Measurements from ENCODE around the gene LILRB2. TPM values are rescaled to one million over a fixed set of nuclear protein-coding genes. Genes with fewer than 3 reads are reported as not detected.
"Not testable (repeated sequence)": the region's sequence is repeated elsewhere in the genome, so short reads cannot be mapped to it uniquely, and the experiment has no call there.

LILRB2 gene
- not detected in 2 replicates for total RNA-seq (2014; rRNA removed; shearing (Covaris generic))
- polyA plus RNA-seq (2015; cell fraction: cytosol; rRNA removed): not detected in 2 replicates
- polyA plus RNA-seq (2015; cell fraction: nucleus; rRNA removed): not detected in 2 replicates

DNA sequence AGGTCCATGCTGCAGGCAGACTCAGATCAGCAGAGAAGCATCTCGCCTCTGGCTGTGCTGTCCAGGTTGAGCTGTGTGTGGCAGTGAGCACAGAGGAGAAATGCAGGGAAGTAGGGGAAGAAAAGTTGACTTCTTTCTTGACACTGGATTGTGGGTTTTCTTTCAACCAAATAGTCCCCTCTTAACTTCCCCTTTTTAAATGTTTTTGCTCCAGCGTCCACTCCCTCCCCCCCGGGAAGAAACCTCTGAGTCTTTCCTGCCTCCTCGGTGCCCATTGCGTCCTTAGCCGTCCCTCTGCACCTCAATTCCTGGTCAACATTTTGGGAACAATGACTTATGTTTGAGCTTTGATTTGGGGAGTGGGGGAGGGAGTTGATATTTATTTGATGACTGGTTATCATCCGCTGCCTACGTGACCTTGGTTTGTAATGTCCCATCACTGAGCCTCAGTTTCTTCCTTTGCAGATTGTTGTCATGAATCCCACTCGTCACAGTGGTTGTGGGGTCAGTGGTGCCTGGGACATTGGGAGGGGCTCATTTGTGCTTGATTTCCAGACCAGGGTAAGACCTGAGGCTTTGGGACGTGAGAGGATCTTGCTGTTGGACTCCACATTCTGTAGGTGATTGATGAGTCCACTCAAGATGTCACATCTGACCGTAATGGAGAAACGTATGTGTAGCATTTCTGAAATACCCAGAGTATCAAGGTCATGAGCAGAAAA lies at the start of gene LILRB2:
TSS of gene LILRB2 (minus strand) at position 104 of the 722 bp plus-strand sequence. CDS start 614 bp downstream, outside the sequence.
- DNase-seq (ENCODE audit: low read depth): no peak

DNA sequence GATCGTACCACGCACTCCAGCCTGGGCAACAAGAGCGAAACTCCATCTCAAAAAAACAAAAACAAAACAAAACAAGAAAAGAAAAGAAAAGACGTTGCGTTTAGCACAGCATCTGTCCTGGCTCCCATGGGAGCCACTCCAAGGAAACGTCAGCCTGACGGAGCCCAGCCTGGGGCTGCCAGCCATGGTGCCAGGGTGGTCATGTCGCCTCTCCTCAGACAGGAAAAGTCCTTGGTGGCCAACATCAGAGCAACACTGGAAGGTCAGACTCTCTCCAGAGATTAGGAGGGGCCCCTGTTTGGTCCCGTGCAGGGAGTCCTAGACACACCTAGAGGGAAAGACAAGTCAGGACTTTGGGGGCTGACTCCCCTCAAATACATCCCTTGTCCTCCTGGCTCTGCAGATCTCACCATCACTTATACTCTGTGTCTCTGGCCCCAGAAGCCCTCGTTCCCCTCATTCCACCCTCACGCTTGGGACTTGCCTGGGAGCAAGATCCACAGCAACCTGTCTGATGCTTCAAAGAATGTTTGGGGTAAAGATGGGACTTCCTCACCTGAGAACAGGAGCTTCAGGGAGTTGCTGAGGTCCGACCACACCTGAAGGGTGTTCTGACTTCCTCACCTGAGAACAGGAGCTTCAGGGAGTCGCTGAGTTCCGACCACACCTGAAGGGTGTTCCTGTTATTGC lies 48.7 kb upstream of the LILRB2 start:
- no peak for DNase-seq (ENCODE audit: low read depth)

DNA sequence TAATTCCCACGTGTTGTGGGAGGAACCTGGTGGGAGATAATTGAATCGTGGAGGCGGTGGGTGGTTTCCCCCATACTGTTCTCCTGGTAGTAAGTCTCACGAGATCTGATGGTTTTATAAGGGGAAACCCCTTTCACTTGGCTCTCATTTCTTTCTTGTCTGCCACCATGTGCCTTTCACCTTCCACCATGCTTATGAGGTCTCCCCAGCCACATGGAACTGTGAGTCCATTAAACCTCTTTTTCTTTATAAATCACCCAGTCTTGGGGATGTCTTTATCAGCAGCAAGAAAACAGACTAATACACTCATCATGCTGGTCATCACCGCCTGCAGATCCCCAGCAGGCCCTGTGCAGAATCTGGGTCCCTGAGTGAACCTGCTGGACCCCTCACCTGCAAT lies 47.9 kb upstream of the LILRB2 start:
- not testable (repeated sequence) for DNase-seq (ENCODE audit: low read depth)

DNA sequence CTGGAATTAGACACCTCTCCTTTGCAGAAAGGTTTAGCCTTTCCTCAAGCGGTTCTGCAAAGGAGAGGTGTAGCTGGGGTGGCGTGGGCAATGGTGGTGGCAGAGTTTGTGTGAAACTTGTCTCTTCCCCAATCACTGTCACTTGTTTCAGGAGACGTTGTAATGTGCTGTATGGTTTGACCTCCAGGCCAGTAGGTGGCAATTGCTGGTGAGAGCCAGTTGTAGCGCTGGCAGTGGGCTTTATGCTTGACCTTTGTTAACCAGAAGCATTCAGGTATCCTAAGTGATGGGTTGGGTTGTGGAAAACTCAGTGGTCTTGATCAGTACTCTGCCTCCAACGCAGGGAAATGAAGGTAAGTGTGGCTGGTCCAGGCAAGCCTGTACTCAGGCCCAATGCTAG lies 44.7 kb upstream of the LILRB2 start:
- no peak for DNase-seq (ENCODE audit: low read depth)

DNA sequence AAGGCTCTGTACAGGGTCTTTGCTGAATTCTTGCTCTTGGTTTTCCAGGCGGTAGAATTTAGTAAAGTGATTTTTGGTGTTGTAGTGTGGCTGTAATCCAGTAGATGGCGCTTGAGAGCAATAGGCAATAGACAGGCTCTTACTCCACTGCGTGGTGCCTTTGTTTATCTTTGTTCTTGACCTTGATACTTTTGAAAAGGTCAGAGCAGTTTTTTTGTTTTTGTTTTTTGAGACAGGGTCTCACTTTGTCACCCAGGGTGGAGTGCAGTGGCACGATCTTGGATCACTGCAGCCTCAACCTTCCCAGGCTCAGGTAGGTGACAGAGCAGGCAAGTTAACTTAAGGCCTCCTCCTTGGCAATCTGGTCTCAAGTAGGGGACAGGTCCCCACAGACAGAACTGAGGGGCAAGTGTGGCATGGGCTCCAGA lies 44.3 kb upstream of the LILRB2 start:
- DNase-seq (ENCODE audit: low read depth): peak; percentile 20

DNA sequence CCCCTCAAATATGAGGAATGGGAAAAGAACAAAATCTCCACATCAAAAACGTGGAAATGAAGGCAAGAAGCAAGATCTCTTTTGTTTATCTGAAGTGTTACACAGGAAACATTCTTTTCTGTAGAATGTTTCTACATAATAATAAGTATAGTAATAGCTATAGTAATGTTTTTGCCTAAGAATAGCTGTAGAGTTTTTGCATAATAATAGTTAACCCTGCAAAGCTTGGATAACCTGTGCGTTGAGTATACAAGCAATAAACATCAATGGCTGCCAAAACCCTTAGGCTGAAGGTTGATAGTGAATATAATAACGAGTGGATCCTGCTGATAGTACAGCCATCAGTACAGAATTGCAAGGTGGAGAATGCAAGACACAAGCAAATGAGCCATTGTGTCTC lies 43.2 kb upstream of the LILRB2 start:
- no peak for DNase-seq (ENCODE audit: low read depth)

DNA sequence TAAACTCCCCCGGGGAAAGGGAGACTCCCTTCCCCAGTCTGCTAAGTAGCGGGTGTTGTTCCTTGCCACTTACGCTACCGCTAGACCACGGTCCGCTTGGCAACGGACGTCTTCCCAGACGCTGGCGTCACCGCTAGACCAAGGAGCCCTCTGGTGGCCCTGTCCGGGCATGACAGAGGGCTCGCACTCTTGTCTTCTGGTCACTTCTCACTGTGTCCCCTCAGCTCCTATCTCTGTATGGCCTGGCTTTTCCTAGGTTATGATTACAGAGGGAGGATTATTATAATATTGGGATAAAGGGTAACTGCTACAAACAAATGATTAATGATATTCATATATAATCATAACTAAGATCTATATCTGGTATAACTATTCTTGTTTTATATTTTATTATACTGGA lies 42.0 kb upstream of the LILRB2 start:
- DNase-seq (ENCODE audit: low read depth): not testable (repeated sequence)

DNA sequence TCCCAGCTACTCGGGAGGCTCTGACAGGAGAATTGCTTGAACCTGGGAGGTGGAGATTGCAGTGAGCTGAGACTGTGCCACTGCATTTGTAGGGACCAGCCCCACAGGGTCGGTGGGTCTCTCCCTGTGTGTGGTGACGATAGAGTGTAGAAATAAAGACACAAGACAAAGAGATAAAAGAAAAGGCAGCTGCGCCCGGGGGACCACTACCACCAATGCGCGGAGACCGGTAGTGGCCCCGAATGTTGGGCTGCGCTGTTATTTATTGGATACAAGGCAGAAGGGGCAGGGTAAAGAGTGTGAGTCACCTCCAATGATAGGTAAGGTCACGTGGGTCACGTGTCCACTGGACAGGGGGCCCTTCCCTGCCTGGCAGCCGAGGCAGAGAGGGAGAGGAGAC lies 41.4 kb upstream of the LILRB2 start:
- DNase-seq (ENCODE audit: low read depth): not testable (repeated sequence)

DNA sequence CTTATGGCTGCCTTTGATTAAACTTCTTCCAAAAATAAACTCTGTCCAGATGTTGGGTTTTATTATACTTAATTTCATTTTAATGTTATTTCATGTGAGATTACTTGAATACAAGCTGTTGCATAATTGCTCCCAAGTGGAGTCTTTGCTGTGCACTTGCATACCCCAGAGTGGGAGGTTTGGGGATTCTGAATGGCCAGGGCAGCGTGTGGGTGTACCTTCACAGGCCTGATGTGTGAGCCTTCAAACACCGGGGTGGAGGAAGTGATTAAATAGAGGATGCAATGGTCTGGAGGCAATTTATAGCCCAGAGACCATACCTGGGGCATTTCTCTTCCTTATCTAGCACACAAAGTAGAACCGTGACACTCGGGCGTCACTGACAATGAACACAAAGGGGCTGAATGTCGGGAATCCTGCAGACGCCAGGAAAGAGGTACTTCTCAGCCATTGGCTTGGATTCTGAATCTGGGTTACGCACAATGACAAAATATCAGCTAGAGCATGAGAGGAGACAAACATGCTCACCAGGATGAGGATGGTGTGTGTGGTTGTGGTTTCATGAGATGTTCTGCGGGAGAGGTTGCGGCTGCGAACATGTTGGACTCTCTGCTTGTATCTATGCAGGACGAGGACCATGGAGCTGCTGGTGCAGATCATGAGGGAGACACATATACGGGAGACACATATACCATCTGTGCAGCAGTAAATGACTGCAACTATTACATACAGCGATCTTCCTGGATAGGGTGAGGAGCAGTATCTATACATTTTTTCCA lies 39.2 kb upstream of the LILRB2 start:
- DNase-seq (ENCODE audit: low read depth): no peak

DNA sequence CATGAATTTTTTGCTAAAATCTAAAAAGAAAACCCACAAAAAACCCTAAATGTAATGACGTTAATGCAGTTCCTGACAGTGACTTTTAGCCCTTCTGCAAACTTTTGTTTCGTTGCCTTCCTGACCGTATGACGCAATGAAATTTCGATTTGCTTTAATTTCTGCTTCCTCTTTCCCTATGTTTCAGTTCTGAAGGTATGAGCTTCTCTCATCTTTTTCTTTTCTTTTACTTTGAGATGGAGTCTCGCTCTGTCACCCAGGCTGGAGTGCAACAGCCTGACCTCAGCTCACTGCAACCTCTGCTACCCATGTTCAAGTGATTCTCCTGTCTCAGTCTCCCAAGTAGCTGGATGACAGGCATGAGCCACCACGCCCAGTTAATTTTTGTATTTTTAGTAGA lies 38.1 kb upstream of the LILRB2 start:
- DNase-seq (ENCODE audit: low read depth): no peak

DNA sequence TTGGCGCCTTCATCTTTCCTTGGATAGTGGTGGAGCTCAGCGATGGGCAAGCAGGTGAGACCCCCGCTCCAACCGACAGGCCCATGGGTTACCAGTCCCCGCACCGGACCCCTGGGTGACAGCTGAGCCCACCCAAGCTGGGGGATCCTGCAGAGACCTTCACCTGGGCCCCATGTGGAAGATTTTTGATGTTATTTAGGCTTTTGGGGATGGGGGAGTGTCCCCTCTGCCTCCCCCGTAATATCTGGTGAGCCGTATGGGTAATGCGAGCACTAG lies 37.0 kb upstream of the LILRB2 start:
- no peak for DNase-seq (ENCODE audit: low read depth)

DNA sequence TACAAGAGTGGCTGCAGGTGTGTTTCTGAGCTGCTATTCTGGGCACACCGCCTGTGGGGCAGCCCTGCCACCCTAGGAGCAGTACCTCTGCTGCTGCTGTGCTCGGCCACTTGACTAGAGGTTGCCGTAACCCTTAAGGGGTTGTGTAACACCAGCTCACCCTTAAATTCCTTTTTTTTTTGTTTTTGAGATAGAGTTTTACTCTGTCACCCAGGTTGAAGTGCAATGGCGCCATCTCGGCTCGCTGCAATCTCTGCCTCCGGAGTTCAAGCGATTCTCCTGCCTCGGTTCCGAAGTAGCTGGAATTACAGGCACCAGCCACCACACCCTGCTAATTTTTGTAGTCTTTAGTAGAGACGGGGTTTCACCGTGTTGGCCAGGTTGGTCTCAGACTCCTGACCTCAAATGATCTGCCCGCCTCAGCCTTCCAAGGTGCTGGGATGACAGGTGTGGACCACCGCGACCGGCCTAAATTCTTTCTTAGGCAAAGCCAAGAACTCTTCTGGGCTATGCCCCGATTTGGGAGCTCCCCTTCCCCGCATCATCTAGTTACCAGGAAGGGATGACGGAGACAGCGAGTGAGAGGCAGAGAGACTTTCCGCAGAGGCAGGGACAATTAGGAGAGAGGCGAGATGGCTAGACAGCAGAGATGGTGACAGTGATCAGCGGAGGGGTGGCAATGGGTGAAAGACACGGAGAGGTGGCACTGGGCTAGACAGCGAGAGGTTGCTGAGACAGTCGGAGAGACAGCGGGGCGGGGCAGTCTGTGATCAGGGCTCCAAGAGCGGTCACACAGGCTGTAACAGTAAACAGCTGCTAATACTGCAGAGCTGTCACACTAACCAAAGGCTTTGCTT lies 36.4 kb upstream of the LILRB2 start:
- DNase-seq (ENCODE audit: low read depth): peak; percentile 20

DNA sequence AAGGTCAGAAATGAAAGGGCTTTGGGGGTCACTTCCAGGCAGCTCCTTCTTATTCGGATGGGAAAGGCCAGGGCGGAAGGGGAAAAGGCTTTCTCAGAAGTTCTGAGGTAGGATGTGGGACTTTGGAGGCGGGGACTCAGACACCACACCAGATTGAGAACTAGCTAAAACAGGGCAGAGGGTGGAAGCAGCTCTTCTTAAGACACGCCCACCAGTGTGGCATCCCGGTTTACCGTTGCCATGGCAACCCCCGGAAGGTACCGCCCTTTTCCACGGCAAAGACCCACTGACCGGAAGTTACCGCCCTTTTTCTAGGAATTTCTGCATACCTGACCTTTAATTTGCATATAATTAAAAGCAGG lies 35.8 kb upstream of the LILRB2 start:
- peak; percentile 26 for DNase-seq (ENCODE audit: low read depth)

DNA sequence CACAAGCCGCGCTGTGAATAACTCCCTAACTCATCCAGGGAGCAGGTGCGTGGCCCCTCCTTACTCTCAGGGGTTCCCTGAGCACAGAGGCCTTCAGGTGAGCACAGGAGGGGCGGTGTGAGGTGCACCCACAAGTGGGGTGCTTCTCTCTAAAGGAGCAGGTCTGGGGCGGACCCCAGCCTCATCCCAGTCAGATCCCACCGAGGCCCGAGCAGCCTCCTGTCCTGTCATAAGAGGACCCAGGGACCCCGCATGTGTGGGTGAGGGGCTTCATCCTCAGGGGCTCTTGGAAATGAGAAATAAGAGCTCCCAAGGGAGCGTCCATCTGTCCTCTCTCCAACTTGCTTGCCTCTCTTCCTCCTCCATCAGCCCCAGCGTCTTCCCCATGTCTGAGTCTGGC lies 35.0 kb upstream of the LILRB2 start:
- DNase-seq (ENCODE audit: low read depth): no peak

DNA sequence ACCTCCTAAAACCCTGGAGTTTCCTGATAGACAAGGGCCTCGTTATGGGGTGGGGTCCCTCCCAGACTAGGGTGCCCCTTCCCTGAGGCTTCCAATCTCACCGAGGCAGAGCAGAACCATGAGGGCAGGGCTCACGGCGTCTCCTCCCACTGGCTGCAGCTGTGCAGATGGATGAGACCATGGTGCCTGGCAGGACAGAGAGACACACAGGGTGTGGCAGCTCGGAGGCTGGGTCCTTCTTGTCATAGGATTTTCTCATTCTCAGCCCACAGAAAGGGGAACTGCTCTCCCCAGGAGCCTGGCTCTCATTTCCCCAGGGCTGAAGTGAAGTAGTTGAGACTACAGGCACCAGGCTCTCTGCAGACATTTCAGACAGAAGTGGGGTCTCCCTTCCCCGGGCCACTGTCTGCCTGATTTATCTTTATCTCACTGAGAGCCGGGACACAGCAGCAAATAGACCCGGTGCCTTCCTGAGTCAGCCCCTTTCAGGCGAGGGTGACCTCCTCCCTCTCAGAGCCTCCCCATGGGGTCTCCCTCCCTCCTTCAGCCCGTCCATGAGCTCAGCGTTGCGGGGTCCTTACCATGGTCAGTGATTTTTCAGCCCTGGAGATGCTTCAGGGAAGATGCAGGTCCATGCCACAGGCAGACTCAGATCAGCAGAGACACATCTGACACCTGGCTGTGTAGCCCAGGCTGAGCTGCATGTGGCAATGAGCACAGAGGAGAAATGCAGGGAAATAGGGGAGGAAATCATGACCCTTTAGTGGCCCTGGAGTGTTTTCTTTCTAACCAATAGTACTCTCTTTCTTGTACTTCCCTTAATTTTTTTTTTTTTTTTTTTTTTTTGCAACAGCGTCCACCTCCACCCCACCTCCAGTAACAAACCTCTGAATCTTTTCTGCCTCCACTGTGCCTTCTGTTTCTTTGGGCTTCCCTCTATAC lies 31.8 kb upstream of the LILRB2 start, which contains the start of gene LILRA5:
TSS of gene LILRA5 (minus strand) at position 731 of the 942 bp plus-strand sequence. CDS start at position 584, 147 bp downstream.
- no peak for DNase-seq (ENCODE audit: low read depth)

DNA sequence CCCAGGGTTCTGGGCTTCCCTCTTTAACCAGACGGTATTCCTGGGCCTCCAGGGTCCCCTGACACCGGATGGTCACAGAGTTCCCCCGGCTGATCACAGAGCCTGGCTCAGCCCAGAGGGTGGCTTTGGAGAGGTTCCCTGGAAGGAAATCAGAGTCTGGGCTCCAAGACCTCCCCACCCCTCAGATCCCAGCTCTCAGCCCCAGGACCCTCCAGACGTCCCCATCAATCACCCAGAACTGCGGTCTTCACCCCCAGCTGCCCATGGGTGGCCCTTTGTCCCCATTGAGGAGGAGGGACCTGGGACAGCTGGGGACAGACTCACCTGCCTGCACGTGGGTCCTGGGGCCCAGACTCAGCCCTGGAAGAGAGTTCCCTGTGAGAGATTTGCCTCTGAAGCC lies 31.1 kb upstream of the LILRB2 start:
- DNase-seq (ENCODE audit: low read depth): no peak

DNA sequence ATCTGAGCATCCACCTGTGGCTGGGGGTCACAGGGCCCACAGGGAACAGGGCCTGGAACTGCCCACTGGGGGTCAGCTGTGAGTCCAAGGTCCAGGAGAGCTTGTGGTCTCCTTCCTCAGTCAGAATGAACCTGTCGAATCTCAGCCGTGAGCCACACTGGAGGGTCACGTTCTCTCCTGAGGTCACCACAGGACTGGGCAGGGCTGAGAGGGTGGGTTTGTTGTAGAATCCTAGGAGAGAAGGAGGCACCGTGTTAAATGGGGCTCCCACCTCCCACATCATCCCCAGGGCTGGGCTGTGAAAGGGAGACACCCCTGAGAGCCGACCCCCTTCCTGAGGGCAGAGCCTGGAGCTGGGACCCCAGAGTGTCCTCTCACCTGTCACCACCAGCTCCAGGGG lies 30.6 kb upstream of the LILRB2 start:
- no peak for DNase-seq (ENCODE audit: low read depth)

DNA sequence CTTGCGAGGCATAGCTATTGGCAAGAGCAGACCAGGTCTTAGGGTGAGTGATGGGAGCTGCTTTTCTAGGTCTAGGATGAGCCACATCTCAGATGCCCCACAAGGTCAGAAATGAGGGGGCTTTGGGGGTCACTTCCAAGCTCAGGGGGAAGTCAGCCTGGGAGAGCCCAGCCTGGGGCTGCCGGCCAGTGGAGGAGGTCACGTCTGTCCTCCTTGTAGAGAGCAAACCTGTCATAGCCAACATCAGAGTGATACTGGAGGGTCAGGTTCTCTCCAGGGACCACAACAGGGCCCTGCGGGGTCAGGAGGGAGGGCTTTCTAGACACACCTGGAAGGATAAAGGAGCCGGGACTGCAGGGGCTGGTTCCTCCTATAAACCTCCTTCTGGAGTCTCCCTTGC lies 29.6 kb upstream of the LILRB2 start:
- no peak for DNase-seq (ENCODE audit: low read depth)

DNA sequence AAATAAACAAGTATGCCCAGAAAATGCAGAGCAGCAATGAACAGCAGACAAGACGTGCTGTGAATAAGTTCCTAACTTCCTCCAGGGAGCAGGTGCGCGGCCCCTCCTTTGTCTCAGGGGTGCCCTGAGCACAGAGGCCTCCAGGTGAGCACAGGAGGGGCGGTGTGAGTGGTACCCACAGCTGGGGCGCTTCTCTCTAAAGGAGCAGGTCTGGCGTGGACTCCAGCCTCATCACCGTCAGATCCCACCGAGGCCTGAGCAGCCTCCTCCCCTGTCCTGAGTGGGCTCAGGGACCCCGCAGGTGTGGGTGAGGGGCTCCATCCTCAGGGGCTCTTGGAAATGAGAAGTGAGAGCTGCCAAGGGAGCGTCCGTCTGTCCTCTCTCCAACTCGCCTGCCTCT lies 28.9 kb upstream of the LILRB2 start:
- DNase-seq (ENCODE audit: low read depth): no peak

DNA sequence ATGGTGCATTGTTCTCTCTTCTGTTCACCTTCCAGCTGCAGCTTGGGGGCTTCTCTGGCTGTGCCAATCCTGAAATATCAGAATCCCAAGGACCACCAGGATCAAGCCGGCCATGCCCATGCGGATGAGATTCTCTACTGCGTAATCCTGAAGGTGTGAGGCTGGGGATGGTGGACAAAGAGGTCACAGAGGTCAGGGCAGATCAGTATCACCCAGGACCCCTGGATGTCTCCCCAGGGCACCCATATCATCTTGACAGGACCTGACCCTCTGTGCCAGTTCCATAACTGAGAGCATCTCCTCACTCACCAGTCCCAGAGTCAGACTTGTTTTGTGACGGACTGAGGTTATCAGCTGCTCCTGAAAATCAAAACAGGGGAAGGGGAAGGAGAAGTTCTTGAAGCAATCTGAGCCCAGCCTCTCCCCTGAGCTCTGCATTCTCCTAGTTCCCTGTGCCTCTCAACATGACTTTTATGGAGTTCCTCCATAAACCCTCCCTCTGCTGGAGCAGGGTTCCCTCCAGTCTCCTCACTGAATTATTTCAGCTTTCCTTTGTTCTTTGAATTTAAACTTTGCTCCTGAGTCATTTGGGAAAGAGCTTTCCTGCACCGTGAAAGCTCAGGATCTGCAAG lies 26.6 kb upstream of the LILRB2 start:
- no peak for DNase-seq (ENCODE audit: low read depth)
